GM18507 (cell line): ENCODE measurements around the gene VAX1.
"Not testable (repeated sequence)": the region's sequence is repeated elsewhere in the genome, so short reads cannot be mapped to it uniquely, and the experiment has no call there.

Source experiments
- DNase-seq: peaks from one replicate; pipeline ENCODE4 v3.0.0; 2011; ENCODE audit warnings: low read depth; ENCODE audit not compliant: insufficient read length; ENCODE audit errors: extremely low spot score
- FAIRE-seq: peaks from 2 replicates; lab custom pipeline; 2011; peaks lifted over from hg19 to GRCh38; lab: Jason Lieb, UNC

VAX1 gene

GRCh38 chr10:117137031-117137910 lies 799 bp downstream of the VAX1 start:
- FAIRE-seq (no peak), DNase-seq (no peak)

GRCh38 chr10:117136391-117136975 lies 1.6 kb downstream of the VAX1 start:
- FAIRE-seq: no peak
- no peak for DNase-seq

GRCh38 chr10:117135480-117136140 lies 2.5 kb downstream of the VAX1 start:
- no peak for FAIRE-seq
- no peak for DNase-seq

DNA sequence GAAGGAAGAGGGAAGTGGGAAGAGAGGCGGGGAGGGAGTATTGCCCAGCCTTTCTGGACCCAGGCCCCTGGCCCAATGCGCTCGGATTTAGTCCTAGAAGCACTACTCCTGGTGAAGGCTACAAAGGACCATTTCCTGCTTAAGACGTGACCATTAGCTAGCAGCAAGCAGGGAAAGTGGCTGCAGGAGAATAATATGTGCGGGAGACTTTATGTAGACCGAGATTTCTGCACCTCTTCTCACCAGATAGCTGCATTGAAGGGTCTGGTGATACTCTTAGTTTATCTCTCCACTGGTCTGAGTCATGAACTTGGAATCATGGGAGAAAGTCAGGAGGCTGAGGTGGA lies 3.1 kb downstream of the VAX1 start:
- DNase-seq (no peak), FAIRE-seq (no peak)

GRCh38 chr10:117134306-117135025 lies 3.6 kb downstream of the VAX1 start:
- DNase-seq (no peak), FAIRE-seq (no peak)

- DNase-seq (no peak), FAIRE-seq (no peak)
These were observed 4.1 kb downstream of the VAX1 start for GRCh38 chr10:117134056-117134305.

DNA sequence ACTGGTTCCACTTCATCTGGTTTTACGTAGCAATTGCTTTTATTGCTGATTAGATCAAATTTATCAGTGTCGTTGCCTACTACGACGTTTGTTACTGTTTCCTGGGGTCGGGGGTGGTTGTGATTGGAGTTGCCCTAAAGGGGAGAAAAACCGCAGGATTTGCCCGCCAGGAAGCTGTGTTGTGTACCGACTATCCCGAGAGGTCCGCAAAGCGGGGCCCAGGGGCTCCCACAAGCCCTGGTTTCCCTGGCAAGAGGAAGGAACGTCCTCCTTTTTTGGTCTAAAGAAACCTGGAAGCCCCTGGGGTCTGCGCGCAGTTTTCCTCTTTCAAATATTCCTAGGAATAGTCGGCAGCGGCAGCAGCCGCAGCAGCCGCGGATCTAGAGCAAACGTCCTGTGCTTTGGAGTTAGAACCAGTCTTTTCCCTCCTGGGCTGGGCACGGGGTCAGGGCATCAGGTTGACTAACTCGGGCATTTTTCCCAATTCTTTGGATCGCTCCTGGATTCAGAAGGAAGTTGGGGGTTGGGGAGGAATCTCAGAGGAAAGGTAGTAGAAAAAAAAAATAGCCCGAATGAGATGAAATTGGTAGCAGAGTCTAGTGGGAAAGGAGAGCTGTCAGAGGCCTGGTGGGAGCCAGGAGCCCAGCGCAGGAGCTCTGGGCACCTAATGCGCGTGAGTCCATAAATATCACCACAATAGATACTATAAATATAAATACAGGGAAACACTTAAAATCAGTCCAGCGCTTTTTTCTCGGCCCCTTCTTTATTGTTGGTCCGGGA lies 4.6 kb downstream of the VAX1 start:
- no peak for FAIRE-seq
- no peak for DNase-seq

DNA sequence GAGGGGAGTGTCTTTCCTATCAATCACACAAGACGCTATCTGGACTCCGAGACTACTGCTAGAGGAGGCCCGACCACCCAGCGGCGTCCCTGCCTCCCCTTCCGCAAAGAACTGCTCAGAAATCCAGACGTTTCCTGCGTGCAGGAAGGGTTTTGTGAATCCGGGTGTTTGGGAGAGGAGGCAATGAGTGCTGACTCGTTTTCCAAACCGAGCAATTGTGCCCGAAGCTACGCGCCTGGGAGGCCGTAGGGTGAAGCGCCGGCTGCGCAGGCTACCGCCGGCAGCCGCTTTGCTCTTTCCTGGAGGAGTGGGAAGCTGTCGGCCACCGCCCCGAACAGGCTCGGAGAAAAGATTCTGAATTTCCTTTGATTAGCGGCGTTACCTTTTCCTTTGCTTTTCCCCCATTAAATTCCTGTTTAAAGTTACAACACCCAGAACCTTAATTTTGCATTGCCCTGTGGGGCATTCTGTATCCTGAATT lies 5.3 kb downstream of the VAX1 start:
- FAIRE-seq (no peak), DNase-seq (no peak)

- no peak for FAIRE-seq
- no peak for DNase-seq
These were observed 6.4 kb downstream of the VAX1 start for GRCh38 chr10:117131376-117132327.

DNA sequence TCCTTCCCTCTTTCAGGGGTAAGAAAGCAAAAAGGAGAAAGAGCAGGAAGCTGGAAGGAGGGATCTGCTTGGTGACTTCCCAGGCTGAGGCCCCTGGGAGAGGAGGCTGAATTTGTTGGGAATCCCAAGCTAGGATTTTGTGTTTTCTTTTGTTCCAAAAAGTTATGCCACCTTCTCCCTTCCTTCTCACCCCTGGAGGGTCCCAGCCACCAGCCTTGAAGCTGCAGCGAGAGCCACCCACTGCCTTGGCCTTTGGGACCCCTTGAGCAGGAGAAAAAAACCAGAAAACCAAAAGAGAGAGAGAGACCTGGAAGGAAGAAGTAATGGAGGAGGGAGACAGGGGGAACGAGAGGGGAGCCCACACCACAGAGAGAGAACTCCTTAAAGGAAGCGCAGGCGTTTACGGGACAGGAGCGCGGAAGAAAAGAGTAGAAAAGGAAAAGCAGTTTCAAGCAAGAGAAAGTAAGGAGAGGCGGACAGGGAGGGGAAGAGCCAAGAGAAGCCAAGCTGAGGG lies 7.2 kb downstream of the VAX1 start:
- FAIRE-seq (no peak), DNase-seq (no peak)

- DNase-seq (no peak), FAIRE-seq (no peak)
These were observed 7.7 kb downstream of the VAX1 start for GRCh38 chr10:117130346-117130745.

- not testable (repeated sequence) for DNase-seq, FAIRE-seq
These were observed 11.4 kb downstream of the VAX1 start for GRCh38 chr10:117126645-117127044.

- no peak for DNase-seq
- FAIRE-seq: no peak
These were observed 12.0 kb downstream of the VAX1 start for GRCh38 chr10:117126034-117126433.

DNA sequence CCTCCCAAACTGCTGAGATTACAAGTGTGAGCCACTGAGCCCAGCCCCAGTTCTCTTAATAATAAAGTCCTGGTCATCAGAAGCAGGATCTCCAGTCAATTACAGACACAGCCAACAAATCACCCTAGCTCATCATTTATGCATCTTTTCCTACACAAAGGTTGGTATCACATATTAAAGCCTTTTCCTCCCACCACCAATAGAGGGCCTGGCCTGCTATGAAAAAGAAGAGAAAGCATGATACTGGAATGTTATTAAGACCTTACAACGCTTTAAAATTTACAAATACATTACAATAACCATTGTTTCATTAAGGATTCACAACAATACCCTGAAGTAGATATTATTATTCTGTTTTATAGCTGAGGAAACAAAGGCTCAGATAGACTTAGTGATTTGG lies 25.9 kb downstream of the VAX1 start:
- FAIRE-seq (no peak), DNase-seq (no peak)

GRCh38 chr10:117107238-117107637 lies 30.8 kb downstream of the VAX1 start:
- DNase-seq: no peak
- no peak for FAIRE-seq

GRCh38 chr10:117096599-117097201 lies 41.4 kb downstream of the VAX1 start:
- FAIRE-seq (no peak), DNase-seq (no peak)

GRCh38 chr10:117094856-117095255 lies 43.2 kb downstream of the VAX1 start:
- DNase-seq: no peak
- FAIRE-seq: no peak

DNA sequence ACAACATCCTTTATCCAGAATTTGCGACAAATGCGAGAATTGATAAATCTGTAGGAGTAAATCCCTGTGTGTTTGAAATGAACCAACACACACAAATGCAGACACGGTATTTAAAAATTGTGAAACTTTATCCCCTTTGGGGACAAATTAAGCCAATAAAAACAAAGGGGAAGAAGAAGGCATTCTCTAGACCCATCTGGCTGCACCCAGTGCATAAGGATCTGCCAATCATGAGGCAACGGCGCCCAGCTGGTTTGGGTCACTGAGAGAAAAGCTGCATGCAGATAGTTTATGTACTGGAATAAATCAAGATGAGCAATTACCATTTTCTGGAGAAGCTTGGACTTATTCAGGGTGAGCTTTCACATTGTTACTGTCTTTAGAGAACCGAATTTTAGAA lies 45.7 kb downstream of the VAX1 start:
- DNase-seq (no peak), FAIRE-seq (no peak)
